Activated CD4-positive, CD25-positive, alpha-beta regulatory T cell treated with anti-CD3 and anti-CD28 coated beads, Interleukin-2, amount 50 U/mL, for 72 hours (primary cell): Measurements from ENCODE around the gene ARHGEF1.

Experiments
- DNase-seq: peaks from one replicate; pipeline ENCODE4 v3.0.0; 2021

Gene ARHGEF1

DNA sequence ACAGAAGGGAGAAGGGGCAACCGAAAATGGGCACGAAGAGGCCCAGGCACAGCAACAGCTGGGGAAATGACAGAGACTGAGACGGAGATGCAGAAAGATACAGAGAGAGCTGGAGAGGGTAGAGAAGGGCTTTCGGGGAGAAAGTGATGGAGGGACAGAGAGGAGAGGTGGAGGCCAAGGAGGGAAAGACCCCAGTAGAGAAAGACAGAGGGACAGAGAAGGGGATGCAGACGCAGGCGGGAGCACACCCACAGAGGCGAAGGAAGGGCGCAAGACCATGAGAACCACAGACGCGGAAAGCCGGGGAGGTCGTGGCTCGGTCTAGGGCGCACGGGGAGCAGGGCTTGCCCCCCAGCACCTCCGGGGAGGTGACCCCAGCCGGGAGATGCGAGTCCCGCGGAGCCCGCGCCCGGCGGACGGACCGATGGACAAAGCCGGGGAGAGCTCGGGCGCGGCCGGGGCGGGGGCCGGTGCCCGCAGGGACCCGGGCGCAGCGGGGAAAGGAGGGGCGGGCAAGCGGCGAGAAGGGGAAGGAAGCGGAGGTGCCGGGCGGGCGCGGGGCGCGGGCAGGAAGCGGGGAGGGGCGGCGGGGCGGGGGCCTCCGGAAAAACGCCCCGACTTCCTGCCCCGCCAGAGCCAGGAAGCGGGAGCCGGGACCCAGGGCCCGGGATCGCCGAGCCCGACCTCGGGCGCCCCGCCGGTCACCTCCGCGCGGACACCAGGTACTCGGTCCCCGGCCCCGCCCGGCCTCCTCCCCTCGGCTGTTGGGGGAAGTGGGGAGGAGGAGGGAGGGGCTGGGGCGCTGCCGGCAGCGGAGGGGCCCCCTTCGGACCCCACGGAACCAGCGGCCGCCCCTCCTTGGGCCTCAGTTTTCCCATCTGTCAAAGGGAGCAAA, at the start of gene ARHGEF1:
ARHGEF1 (plus strand) TSS at position 617 of the 895 bp plus-strand sequence. CDS start 4,899 bp downstream, outside the sequence.
- peak; percentile 66 for DNase-seq

GRCh38 chr19:41837981-41838708, 44.8 kb upstream of the ARHGEF1 start:
- no peak for DNase-seq

DNA sequence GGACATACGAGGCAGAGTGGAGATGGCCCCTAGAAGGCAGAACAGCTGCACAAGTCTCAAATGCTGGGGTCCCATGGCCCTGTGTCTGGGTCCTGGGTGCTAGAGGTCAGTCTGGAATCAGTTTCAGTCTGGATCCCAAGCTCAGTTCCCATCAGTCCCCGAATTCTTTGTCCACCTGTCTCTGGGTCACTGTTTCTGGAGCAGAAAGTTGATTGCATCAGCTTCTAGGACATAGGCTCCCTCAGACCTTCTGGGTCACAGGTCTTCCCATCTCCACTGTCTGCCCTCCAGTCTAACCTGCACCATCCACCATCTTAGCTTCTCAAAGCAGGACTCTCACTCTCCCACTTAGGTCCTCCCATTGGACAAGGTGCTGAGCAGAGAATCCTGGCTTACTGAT, 43.8 kb upstream of the ARHGEF1 start:
- DNase-seq: no peak

GRCh38 chr19:41843371-41843770, 39.6 kb upstream of the ARHGEF1 start:
- DNase-seq: no peak

DNA sequence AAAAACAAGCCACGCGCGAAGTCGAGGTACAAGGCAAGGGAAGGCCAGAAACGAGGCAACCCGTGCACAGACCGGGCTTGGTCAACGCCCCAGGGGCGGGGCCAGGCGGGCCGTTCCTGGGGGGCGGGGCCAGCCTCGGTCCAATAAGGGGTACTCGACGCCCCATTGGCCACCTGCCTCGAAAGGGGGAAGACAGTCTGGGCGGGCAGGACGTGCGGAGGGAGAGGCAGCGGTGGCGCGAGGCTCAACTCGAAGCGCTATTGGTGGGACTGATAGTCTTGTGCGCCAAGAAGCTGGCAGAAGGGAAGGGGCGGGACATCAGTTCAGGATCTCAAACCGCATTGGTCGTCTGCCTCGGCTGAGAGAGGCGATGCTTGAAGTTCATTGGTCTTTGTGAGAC, 38.4 kb upstream of the ARHGEF1 start, which contains the start of gene LYPD4:
LYPD4 (minus strand) TSS at position 83 of the 400 bp plus-strand sequence. CDS start 5,398 bp downstream, outside the sequence.
- no peak for DNase-seq

DNA sequence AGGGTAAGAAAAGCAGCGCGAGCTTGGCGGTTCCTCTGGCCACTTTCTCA, 38.2 kb upstream of the ARHGEF1 start, which contains the start of gene DMRTC2:
DMRTC2 (plus strand) TSS at position 42 of the 50 bp plus-strand sequence. CDS start 2,387 bp downstream, outside the sequence.
- no peak for DNase-seq

- DNase-seq: no peak
Observed at GRCh38 chr19:41845051-41845590, 37.9 kb upstream of the ARHGEF1 start.

DNA sequence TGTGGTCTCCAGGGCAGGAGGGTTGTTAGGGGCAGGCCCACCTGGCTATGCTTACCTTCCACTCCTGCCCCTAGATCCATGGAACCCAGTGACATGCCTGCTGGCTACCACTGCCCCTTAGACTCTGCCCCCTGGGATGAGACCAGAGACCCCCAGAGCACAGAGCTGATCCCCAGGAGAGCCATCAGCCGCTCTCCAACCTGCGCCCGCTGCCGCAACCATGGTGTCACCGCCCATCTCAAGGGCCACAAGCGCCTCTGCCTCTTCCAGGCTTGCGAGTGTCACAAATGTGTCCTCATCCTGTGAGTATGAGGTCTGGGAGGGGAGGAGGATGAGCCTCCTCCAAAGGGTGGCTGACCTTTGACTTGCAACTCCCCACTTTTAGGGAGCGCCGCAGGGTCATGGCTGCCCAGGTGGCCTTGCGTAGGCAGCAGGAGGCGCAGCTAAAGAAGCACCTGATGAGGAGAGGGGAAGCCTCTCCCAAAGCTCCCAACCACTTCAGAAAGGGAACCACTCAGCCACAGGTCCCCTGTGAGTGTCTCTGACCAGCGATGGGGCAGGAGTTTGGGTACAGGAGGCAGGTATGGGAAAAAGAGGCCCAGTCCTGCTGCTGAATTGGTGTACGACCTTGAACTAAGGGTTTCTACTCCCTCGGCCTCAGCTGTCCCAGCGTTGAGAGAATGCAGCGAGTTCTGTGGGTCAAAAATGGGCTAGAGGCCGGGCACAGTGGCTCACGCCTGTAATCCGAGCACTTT, 35.5 kb upstream of the ARHGEF1 start:
- no peak for DNase-seq

DNA sequence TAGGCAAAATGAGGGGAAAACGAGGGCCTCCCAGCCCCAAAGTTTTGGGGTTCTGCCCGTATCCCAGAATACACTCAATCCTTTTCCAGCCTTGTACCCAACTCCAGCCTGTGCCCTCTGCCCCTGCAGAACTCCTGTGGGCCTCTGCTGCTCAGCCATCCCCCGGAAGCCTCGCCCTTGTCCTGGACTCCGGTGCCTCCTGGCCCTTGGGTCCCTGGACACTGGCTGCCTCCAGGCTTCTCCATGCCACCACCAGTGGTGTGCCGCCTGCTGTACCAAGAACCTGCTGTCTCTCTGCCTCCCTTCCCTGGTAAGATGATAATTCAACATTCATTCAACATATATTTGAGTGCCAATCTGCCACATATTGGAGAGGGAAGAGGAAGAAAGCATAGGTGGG, 34.3 kb upstream of the ARHGEF1 start:
- no peak for DNase-seq

DNA sequence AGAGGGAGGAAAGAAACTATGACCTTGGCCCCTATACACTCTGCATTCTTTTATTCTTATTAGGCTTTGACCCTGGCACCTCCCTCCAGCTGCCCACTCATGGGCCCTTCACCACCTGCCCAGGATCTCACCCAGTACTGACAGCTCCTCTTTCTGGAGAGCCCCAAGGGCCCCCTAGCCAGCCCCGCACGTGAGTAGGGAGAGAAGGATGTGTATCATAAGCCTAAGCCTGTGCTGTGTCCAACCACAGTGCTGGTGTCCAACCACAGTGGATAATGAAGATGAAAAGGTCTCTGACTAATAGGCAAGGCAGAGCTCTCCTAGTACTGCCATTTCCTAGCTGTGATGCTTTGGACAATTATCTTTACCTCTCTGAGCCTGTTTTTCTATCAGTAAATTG, 33.9 kb upstream of the ARHGEF1 start:
- no peak for DNase-seq

DNA sequence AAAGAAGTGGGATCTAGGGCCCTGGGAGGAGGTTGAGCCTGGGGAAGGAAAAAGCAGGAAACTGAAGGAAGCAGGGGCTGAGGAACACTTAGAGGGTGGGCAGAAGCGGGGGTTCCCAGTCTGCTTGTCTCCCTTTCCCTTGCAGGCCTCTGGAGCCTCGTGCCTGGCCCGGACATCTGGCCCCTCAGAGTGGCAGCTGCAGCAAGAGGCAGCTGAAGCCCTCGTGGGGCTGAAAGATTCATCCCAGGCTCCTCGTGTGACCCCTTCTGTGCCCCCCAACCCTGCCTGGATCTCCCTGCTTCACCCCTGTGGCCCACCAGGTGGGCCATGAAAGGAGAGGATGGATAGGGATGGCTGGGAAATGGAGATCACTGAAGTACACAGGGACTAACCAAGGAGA, 32.6 kb upstream of the ARHGEF1 start:
- no peak for DNase-seq

DNA sequence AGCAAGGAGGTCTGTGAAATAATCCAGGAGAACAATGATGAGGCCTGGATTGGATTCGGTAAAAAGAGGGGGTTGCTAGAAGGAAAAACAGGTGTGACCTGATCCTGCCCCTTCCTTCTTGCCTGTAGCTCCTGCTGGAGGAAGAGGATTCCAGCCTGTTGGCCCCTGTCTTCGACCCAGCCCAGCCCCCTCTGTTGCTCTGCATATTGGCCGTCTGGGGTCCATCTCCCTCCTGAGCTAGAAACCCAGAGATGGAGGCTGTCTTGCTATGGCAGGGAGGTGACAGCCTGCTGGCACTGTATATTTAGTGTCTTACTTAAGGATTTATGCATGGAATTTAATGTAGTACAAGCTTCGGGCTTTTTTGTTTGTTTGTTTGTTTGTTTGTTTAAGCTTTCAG, 31.5 kb upstream of the ARHGEF1 start:
- no peak for DNase-seq

- DNase-seq: no peak
Observed at GRCh38 chr19:41853344-41853743, 29.6 kb upstream of the ARHGEF1 start.

DNA sequence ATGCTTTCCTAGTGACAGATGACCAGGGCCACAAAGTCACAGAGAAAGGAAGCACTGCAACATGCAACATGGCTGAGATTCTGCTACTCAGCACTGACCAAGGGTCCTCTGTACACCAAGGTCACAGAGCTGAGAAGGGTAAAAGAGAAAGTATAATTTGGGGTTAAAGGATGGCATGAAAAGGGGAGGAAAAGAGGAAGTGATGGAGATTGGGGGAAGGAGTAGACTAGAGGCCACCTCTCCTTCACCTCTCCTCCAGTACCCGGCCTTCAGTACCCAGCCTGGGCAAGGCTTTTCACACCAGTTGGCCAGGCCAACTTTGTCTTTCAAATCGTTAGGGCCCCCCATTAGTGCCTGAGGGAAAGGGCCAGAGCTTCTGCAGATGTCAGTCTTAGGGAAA, 29.2 kb upstream of the ARHGEF1 start:
- DNase-seq: no peak

- no peak for DNase-seq
Observed at GRCh38 chr19:41859213-41859617, 23.8 kb upstream of the ARHGEF1 start.

DNA sequence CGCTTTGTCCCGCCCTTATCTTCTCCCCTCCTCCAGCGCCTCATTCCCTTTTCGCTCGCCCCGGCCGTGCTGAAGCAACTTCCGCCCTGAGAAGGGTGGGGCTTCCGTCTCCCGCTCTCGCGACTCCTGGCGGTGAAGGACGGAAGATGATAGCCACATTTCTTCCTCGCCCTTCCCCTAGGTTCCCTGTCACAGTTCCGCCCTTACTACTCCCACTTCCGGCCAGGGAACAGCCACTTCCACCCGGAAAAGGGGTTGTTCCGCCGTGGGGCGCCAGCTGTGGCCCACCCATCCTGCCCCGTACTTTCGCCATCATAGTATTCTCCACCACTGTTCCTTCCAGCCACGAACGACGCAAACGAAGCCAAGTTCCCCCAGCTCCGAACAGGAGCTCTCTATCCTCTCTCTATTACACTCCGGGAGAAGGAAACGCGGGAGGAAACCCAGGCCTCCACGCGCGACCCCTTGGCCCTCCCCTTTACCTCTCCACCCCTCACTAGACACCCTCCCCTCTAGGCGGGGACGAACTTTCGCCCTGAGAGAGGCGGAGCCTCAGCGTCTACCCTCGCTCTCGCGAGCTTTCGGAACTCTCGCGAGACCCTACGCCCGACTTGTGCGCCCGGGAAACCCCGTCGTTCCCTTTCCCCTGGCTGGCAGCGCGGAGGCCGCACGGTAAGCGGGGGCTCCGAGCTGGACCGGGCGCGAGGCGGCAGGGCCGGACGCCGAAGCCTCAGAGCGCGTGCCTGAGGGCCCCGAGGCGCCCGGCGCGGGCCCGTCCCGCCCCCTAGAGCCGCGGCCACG, 23.2 kb upstream of the ARHGEF1 start, which contains the start of gene RPS19:
RPS19 (plus strand) TSS at position 638 of the 801 bp plus-strand sequence. CDS start 520 bp downstream, outside the sequence.
- peak; percentile 98 for DNase-seq

DNA sequence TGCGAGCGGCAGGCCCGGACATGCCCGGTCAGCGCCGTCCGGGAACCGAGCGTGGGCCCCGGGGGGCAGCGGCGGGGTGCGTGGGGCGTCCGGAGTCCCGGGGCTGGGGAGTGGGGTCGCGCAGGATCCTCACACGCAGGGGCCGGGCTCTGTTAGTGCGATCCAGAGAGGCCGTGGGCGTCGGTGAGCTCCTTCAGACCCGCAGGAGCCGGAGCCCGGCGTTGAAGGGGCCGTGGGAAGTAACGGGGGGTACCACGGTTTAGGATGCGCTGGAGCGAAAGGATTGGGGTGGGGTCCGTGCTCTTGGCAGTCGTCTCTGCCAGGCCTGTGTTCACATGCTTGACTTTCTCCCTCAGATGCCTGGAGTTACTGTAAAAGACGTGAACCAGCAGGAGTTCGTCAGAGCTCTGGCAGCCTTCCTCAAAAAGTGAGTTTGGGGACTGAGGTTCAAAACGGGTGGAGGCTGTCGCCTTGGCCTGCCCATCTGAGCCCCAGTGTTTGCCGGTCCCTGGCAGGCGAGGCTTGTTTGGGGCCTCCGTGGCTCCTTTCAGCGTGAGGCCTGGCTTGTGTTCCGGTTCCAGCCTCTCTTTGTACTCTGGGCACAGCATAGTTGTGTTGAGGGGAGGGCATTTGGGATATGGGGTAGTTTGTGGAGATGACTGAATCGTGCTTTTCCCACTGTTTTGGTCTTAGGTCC, 22.4 kb upstream of the ARHGEF1 start:
- DNase-seq: no peak

- DNase-seq: no peak
Observed at GRCh38 chr19:41861116-41861768, 21.7 kb upstream of the ARHGEF1 start.

DNA sequence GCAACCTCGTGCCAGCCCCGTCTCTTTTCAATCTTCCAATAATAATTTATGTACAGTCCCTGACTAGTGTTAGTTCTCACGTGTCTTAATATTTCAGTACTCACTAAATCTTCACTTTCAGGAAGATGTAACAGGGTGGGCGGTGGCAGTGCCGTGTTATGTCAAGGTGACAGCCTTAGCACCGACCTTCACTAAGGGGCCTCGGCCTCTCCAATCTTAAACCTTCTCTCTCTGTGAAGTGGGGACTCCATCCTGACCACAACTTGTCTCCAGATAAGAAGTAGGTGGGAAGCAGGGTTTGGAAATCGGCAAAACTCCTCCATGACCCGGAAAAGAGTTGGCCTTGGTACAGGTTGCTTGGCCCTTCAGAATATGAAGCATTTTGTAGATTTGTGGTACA, 21.1 kb upstream of the ARHGEF1 start:
- DNase-seq: no peak

- DNase-seq: no peak
Observed at GRCh38 chr19:41862445-41862986, 20.5 kb upstream of the ARHGEF1 start.
